Smooth muscle cell of trachea (primary cell): ENCODE measurements around the gene TNFAIP6. TPM values are rescaled to one million over a fixed set of nuclear protein-coding genes. Genes with fewer than 3 reads are reported as not detected.

ENCODE experiments used
- total RNA-seq: library from RNA; depleted of rRNA; stranded (reverse); fragments of >200 nt; gene quantifications from 2 replicates; pipeline ENCODE4 v1.2.1, GENCODE V29; 2014

TNFAIP6 gene, protein sequence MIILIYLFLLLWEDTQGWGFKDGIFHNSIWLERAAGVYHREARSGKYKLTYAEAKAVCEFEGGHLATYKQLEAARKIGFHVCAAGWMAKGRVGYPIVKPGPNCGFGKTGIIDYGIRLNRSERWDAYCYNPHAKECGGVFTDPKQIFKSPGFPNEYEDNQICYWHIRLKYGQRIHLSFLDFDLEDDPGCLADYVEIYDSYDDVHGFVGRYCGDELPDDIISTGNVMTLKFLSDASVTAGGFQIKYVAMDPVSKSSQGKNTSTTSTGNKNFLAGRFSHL
- total RNA-seq: 32.4 and 40.9 TPM in 2 replicates

DNA sequence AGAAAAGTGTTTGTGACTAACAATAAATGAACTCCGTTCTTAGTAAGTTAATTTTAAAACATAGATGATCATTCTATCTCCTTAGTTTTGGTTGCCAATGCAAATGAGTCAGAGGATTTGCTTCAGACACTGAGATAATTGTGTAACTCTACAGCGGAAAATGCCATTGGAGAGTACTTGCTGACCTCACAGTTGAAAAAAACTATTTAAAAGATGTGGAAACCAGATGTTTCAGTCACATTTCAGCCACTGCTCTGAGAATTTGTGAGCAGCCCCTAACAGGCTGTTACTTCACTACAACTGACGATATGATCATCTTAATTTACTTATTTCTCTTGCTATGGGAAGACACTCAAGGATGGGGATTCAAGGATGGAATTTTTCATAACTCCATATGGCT lies at the start of gene TNFAIP6:
Gene TNFAIP6, plus strand, starts transcription at position 234 of the 400 bp plus-strand sequence. Its CDS starts 75 bp downstream, at position 309.

DNA sequence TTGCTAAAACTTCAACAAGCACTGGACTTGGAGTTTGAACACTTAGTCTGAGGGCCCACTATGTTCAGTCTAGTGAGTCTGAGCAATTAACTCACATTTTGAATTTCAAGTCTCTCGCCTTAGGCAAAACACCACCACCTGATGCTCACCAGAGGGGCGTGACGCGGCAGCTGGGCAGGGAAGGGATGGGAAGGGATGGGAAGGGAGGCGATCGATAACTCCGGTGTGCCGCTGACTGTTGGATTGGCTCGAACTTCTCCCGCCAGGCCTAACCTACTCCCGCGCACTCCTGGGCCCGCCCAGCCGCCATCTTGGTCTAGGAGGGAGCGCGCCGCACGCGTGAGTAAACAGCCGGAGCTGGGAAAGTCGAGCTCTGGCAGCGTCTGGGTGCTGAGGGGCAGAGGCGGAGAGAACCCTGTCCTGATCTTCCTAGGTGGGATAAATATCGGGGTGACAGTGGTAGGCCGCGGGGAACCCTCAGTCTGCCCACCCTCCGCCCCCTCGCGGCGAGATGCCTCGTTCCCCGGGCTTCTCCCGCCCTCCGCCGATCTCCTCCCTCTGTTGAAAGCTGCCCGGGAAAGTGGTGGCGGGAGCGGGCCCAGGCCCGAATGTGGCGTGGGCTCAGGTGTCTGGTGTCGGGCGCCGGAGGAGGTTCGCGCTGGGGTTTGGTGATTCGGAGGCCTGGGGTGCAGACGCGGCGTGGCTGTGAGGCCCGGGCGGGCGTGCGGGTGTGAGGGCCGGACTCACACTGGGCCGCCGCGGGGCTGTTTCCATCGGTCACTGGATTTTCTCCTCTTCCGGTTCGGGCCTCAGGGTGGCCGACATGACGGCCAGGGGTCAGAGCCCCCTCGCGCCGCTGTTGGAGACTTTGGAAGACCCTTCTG lies 52.5 kb downstream of the TNFAIP6 start, which contains the start of gene RIF1:
Gene RIF1, plus strand, starts transcription at position 302 of the 884 bp plus-strand sequence. Its CDS starts 522 bp downstream, at position 824.

Other genes with a start within 250 kb of the TNFAIP6 start
- 8.4 and 12.2 TPM in 2 replicates for gene RBM43, start 95.7 kb upstream of the TNFAIP6 start, total RNA-seq
- gene NMI, start 67.9 kb upstream of the TNFAIP6 start, total RNA-seq: 13.6 and 18.3 TPM in 2 replicates
- 27.3 and 41.0 TPM in 2 replicates for gene RIF1, start 52.3 kb downstream of the TNFAIP6 start, total RNA-seq